Cardiac muscle cell (in vitro differentiated cells and primary cell): ENCODE results near the gene USP28. TPM values are rescaled to one million over a fixed set of nuclear protein-coding genes. Genes with fewer than 3 reads are reported as not detected.
"Not testable (repeated sequence)": the region's sequence is repeated elsewhere in the genome, so short reads cannot be mapped to it uniquely, and the experiment has no call there.

Source experiments
- DNase-seq, 2 donors: peaks; one replicate each; pipeline versions ENCODE4 v3.0.0 to v3.0.0-alpha.2; 2010 to 2017; ENCODE audit warnings: low read depth in 1 of 2, low spot score in 1 of 2
- H3K27ac ChIP-seq: fragments of 200-600 bp; sonication (generic); 2 replicates; pipeline ENCODE4 v1.5.1; 2016
- H3K27me3 ChIP-seq: fragments of 200-600 bp; sonication (generic); 2 replicates; pipeline ENCODE4 v1.6.0; 2016; ENCODE audit warnings: control low read depth
- H3K36me3 ChIP-seq: fragments of 200-600 bp; sonication (generic); 2 replicates; pipeline ENCODE4 v1.5.1; 2016; ENCODE audit warnings: control low read depth
- H3K4me1 ChIP-seq: fragments of 200-600 bp; sonication (generic); 2 replicates; pipeline ENCODE4 v1.8.1; 2017; ENCODE audit warnings: low read depth, mild to moderate bottlenecking, mixed run types
- H3K4me3 ChIP-seq: fragments of 200-600 bp; sonication (generic); 2 replicates; pipeline ENCODE4 v1.5.1; 2016; ENCODE audit warnings: mild to moderate bottlenecking
- H3K9me3 ChIP-seq: fragments of 200-600 bp; sonication (generic); 2 replicates; pipeline ENCODE4 v1.5.1; 2017; ENCODE audit warnings: low read depth, mild to moderate bottlenecking, control low read depth
- CTCF ChIP-seq: IDR thresholded peaks from 2 replicates; pipeline ENCODE4 v1.5.1; 2012; ENCODE audit warnings: low read depth, mild to moderate bottlenecking, low read length
- polyA plus RNA-seq: library from polyadenylated mRNA; unstranded; fragments of >200 nt; fragmentation: Nextera tagmentation; extraction: Ambion mirVana; gene quantifications from 2 replicates; pipeline ENCODE4 v1.2.1, GENCODE V29; 2016
- total RNA-seq: library from RNA; depleted of rRNA; stranded (reverse); fragments of >200 nt; gene quantifications from 2 replicates; pipeline ENCODE4 v1.2.3, GENCODE V29; 2016

USP28 gene
- total and polyA plus RNA-seq, 2 experiments from 2014 or later = 99.2 to 148 TPM

- TF ChIP-seq CTCF = no peak
- Histone ChIP-seq H3K27me3 (no peaks in the 10 kb centered on the region), H3K9me3 (no peaks in the 10 kb centered on the region), H3K4me1 (no peaks in the 10 kb centered on the region), H3K27ac (no peak overlapping the region), H3K4me3 (no peak overlapping the region), H3K36me3 (no peaks in the 10 kb centered on the region)
- peak in 1 of 2 donors; percentile 79 for DNase-seq
These were observed 9.0 kb upstream of the USP28 start for GRCh38 chr11:113884361-113884836.

- no peak for TF ChIP-seq CTCF
- H3K4me1 ChIP-seq = no peaks in the 10 kb centered on the region
- DNase-seq = no peak
- H3K4me3 ChIP-seq = no peak overlapping the region
- H3K36me3 ChIP-seq = no peaks in the 10 kb centered on the region
- no peaks in the 10 kb centered on the region for H3K27me3 ChIP-seq
- H3K27ac ChIP-seq = no peak overlapping the region
- no peaks in the 10 kb centered on the region for H3K9me3 ChIP-seq
These were observed 6.5 kb upstream of the USP28 start for GRCh38 chr11:113881856-113882255.

- TF ChIP-seq CTCF = no peak
- peaks cover 5% of the 10 kb centered on the region for H3K4me1 ChIP-seq
- H3K4me3 ChIP-seq = no peak overlapping the region
- no peaks in the 10 kb centered on the region for H3K36me3 ChIP-seq
- H3K9me3 ChIP-seq = no peaks in the 10 kb centered on the region
- no peaks in the 10 kb centered on the region for H3K27me3 ChIP-seq
- H3K27ac ChIP-seq = no peak overlapping the region
- no peak for DNase-seq
These were observed 5.6 kb upstream of the USP28 start for GRCh38 chr11:113880971-113881370.

- not testable (repeated sequence) for DNase-seq, H3K27ac ChIP-seq
These were observed 4.1 kb upstream of the USP28 start for GRCh38 chr11:113879446-113879845.

GRCh38 chr11:113877670-113878055 is 2.3 kb upstream of the USP28 start:
- Histone ChIP-seq H3K27ac (no peak overlapping the region), H3K4me3 (no peak overlapping the region), H3K36me3 (no peaks in the 10 kb centered on the region), H3K9me3 (no peaks in the 10 kb centered on the region), H3K27me3 (no peaks in the 10 kb centered on the region), H3K4me1 (peaks cover 6% of the 10 kb centered on the region)
- no peak for TF ChIP-seq CTCF
- DNase-seq = no peak

More at GRCh38 chr11:113879446-113879845, 4.1 kb upstream of the USP28 start:
- not testable (repeated sequence) for H3K4me3 ChIP-seq, H3K4me1 ChIP-seq, H3K36me3 ChIP-seq, H3K9me3 ChIP-seq, H3K27me3 ChIP-seq

- DNase-seq = no peak
- TF ChIP-seq CTCF = no peak
- H3K4me3 ChIP-seq = no peak overlapping the region
- H3K27ac ChIP-seq = peak overlapping the region; percentile 97
- H3K9me3 ChIP-seq = no peaks in the 10 kb centered on the region
- H3K4me1 ChIP-seq = peaks cover 12% of the 10 kb centered on the region
- no peaks in the 10 kb centered on the region for H3K27me3 ChIP-seq
- no peaks in the 10 kb centered on the region for H3K36me3 ChIP-seq
These were observed 1.7 kb upstream of the USP28 start for GRCh38 chr11:113876798-113877669.
